LNCaP clone FGC (cell line): ENCODE results near the gene ZDHHC19.
"Not testable (repeated sequence)": the region's sequence is repeated elsewhere in the genome, so short reads cannot be mapped to it uniquely, and the experiment has no call there.

Source experiments
- DNase-seq: peaks from one replicate; pipeline ENCODE4 v3.0.0-alpha.2; 2011; ENCODE audit warnings: low read depth
- H3K4me3 ChIP-seq: 2 replicates; pipeline ENCODE4 v1.5.1; 2011; ENCODE audit warnings: mild to moderate bottlenecking, low read depth, low read length, control low read depth
- CTCF ChIP-seq: IDR thresholded peaks from 2 replicates; pipeline ENCODE4 v1.5.1; 2012; ENCODE audit warnings: mild to moderate bottlenecking; ENCODE audit not compliant: control insufficient read depth, insufficient read depth; ENCODE audit errors: extremely low read depth

Gene ZDHHC19

GRCh38 chr3:196175116-196175625, 36.0 kb downstream of the ZDHHC19 start:
- no peak for DNase-seq
- no peak for TF ChIP-seq CTCF
- H3K4me3 ChIP-seq: no peak overlapping the region

GRCh38 chr3:196174652-196175051, 36.5 kb downstream of the ZDHHC19 start:
- no peak for DNase-seq
- no peak for TF ChIP-seq CTCF

GRCh38 chr3:196170296-196170695, 40.9 kb downstream of the ZDHHC19 start:
- H3K4me3 ChIP-seq, DNase-seq: not testable (repeated sequence)

More at GRCh38 chr3:196174652-196175051, 36.5 kb downstream of the ZDHHC19 start:
- no peak overlapping the region for H3K4me3 ChIP-seq

GRCh38 chr3:196169836-196170240, 41.4 kb downstream of the ZDHHC19 start:
- H3K4me3 ChIP-seq: no peak overlapping the region
- TF ChIP-seq CTCF: no peak
- no peak for DNase-seq

- TF ChIP-seq CTCF: no peak
- peak; percentile 85 for DNase-seq
- no peak overlapping the region for H3K4me3 ChIP-seq
Observed at GRCh38 chr3:196168808-196169391, 42.3 kb downstream of the ZDHHC19 start.

- H3K4me3 ChIP-seq: no peak overlapping the region
- no peak for DNase-seq
- no peak for TF ChIP-seq CTCF
Observed at GRCh38 chr3:196166741-196167140, 44.5 kb downstream of the ZDHHC19 start.

- H3K4me3 ChIP-seq: no peak overlapping the region
- DNase-seq: no peak
- no peak for TF ChIP-seq CTCF
Observed at GRCh38 chr3:196165850-196166249, 45.4 kb downstream of the ZDHHC19 start.

- not testable (repeated sequence) for H3K4me3 ChIP-seq, DNase-seq
Observed at GRCh38 chr3:196165006-196165575, 46.1 kb downstream of the ZDHHC19 start.
